ENCODE measurements around the gene SSH3. TPM values are rescaled to one million over a fixed set of nuclear protein-coding genes. Genes with fewer than 3 reads are reported as not detected.

The SSH3 gene
- total RNA-seq, 1 donor from 2014 or later, result 36.4 TPM

DNA sequence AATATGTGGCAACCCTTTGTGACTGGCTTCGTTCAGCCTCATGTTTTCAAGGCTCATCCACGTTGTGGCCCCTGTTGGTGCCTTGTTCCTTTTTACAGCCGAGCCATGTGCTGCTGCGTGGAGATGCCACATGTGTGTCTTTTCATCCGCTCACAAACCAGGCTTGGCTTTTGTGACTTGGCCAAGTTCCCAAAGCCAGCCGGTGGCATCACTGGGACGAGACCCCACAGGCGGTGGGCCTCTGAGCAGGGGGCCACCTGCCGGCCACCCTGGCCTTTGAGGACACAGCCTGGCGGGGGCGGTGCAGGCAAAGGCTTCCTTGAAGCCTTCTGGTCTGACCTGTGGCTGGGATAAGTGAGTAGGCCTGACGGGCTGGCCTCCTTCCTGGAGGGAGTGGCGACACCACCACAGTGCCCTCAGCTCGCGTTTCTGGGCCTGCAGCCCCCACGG is 26.5 kb upstream of the SSH3 start:
- Histone ChIP-seq H3K27ac (peak overlapping the region; percentile 93), H3K9me3 (no peaks in the 10 kb centered on the region), H3K4me1 (peaks cover 80% of the 10 kb centered on the region), H3K36me3 (peaks cover 33% of the 10 kb centered on the region), H3K4me3 (peak overlapping the region; percentile 40), H3K27me3 (no peaks in the 10 kb centered on the region)
- TF ChIP-seq, protein P1, sequence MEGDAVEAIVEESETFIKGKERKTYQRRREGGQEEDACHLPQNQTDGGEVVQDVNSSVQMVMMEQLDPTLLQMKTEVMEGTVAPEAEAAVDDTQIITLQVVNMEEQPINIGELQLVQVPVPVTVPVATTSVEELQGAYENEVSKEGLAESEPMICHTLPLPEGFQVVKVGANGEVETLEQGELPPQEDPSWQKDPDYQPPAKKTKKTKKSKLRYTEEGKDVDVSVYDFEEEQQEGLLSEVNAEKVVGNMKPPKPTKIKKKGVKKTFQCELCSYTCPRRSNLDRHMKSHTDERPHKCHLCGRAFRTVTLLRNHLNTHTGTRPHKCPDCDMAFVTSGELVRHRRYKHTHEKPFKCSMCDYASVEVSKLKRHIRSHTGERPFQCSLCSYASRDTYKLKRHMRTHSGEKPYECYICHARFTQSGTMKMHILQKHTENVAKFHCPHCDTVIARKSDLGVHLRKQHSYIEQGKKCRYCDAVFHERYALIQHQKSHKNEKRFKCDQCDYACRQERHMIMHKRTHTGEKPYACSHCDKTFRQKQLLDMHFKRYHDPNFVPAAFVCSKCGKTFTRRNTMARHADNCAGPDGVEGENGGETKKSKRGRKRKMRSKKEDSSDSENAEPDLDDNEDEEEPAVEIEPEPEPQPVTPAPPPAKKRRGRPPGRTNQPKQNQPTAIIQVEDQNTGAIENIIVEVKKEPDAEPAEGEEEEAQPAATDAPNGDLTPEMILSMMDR (IDR thresholded peaks at IDR 0.05), result peak; percentile 32
- intact Hi-C loops (cut with DNase I), result no loop called here
- peak; percentile 81 for DNase-seq
- ATAC-seq, result peak; percentile 51

DNA sequence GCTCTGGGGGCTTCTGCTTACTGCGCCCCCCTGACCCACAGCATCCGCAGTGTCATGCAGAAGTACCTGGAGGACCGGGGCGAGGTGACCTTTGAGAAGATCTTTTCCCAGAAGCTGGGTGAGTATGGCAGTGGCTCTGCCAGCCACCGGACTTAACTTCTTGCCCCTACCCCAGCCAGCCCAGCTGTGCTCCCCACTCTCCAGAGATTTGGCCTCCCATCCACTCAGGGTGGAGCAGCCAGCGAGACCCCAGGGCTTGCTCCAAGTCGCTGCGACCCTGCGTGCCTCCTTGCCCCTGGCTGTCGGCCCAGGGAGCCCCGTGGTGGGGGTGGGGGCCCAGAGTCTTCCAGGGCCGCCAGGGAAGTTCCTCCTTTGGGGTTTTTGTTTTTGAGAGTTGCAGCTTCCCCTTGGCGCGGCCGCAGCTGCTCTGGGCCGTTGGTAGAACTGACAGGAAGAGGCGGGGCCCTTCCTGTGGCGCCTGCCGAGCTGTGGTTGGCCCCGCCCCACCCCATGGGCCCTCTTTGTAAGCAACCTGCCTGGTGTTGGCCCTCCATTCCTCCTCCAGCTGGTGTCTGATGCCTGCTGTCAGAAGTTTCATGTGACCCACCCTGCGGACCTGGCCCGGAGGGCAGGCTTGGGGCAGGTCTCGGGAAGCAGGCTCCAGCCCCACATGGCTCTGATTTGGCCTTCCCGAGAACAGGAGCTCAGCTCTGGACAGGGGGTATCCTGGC is 25.9 kb upstream of the SSH3 start:
- H3K36me3 ChIP-seq, result peaks cover 39% of the 10 kb centered on the region
- intact Hi-C loops (cut with DNase I), result no loop called here
- TF ChIP-seq, protein P1 (IDR thresholded peaks at IDR 0.05), result no peak
- H3K9me3 ChIP-seq, result no peaks in the 10 kb centered on the region
- peak overlapping the region; percentile 93 for H3K27ac ChIP-seq
- H3K4me3 ChIP-seq, result peak overlapping the region; percentile 40
- peak; percentile 95 for DNase-seq
- H3K27me3 ChIP-seq, result no peaks in the 10 kb centered on the region
- peak; percentile 92 for ATAC-seq
- H3K4me1 ChIP-seq, result peaks cover 74% of the 10 kb centered on the region

- Histone ChIP-seq H3K4me3 (peak overlapping the region; percentile 40), H3K27ac (peak overlapping the region; percentile 93), H3K36me3 (peaks cover 49% of the 10 kb centered on the region), H3K4me1 (peaks cover 70% of the 10 kb centered on the region), H3K27me3 (no peaks in the 10 kb centered on the region), H3K9me3 (no peaks in the 10 kb centered on the region)
- TF ChIP-seq, protein P1 (IDR thresholded peaks at IDR 0.05), result no peak
- intact Hi-C loops (cut with DNase I), result no loop called here
- ATAC-seq, result no peak
- DNase-seq, result peak; percentile 65
These were observed 25.0 kb upstream of the SSH3 start for GRCh38 chr11:67278135-67278938.

DNA sequence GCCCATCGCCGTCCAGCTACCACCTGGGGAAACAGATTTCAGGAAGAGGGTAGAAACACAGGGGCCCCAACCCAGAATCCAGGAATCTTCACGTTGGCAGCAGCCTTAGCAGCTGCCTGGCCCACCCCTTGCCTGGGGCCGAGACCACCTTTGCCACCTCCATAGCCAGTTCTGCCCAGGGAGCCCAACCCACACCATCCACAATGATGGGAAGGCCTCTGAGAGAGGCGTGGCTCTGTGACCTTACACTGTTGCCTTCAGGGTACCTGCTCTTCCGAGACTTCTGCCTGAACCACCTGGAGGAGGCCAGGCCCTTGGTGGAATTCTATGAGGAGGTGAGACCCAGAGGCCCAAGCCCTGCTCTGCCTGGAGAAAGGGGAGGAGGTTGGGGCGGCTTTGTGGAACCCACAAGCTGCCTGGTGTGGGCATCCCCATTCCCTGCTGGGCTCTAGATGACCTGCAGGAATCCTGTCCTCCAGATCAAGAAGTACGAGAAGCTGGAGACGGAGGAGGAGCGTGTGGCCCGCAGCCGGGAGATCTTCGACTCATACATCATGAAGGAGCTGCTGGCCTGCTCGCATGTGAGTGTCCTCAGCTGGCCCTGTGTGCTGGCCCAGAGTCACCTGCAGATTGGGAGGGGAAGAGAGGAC is 24.3 kb upstream of the SSH3 start:
- DNase-seq, result peak; percentile 42
- Histone ChIP-seq H3K27me3 (no peaks in the 10 kb centered on the region), H3K9me3 (no peaks in the 10 kb centered on the region), H3K27ac (peak overlapping the region; percentile 93), H3K4me3 (no peak overlapping the region), H3K4me1 (peaks cover 69% of the 10 kb centered on the region), H3K36me3 (peaks cover 56% of the 10 kb centered on the region)
- no peak for ATAC-seq
- TF ChIP-seq, protein P1 (IDR thresholded peaks at IDR 0.05), result no peak
- intact Hi-C loops (cut with DNase I), result no loop called here

DNA sequence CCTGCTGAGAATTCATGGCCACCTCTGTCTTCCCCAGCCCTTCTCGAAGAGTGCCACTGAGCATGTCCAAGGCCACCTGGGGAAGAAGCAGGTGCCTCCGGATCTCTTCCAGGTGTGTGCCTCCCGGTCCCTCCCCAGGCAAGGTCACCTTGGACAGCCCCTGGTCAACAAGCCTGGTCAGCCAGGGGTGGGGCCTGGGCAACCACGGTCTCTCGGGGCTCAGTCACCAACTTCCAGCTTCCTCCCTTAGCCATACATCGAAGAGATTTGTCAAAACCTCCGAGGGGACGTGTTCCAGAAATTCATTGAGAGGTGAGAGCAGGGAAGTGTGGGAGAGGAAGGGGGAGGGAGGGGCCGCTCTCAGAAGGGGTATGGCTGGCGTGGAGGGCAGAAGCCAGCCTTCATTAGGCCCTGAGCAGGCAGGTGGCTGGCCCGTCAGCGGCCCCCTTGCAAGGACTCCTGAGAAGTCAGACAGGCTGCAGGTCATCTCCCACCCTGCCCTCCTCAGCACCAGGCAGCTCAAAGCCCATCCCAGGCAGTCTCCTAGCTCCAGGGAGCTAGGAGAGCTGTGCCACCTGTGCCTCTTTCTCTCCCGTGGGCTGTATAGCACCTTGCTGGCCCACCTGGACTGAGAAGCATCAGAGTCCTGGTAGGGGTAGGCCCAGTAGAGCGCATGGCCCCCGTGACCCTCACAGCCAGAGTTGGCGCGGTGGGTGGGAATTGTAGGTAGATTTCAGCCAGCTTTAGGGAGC is 23.6 kb upstream of the SSH3 start:
- Histone ChIP-seq H3K27me3 (no peaks in the 10 kb centered on the region), H3K9me3 (no peaks in the 10 kb centered on the region), H3K4me3 (no peak overlapping the region), H3K27ac (peak overlapping the region; percentile 93), H3K36me3 (peaks cover 63% of the 10 kb centered on the region), H3K4me1 (peaks cover 62% of the 10 kb centered on the region)
- TF ChIP-seq, protein P1 (IDR thresholded peaks at IDR 0.05), result no peak
- intact Hi-C loops (cut with DNase I), result no loop called here
- ATAC-seq, result no peak
- peak; percentile 54 for DNase-seq

All from upper lobe of right lung (tissue), 1 donor.